ENCODE data around the gene MYO3A.
"Not testable (repeated sequence)": the region's sequence is repeated elsewhere in the genome, so short reads cannot be mapped to it uniquely, and the experiment has no call there.

Gene MYO3A

GRCh38 chr10:26081459-26081858 is 147.4 kb downstream of the MYO3A start:
- no peak for DNase-seq (ENCODE audit: low read depth)

- DNase-seq (ENCODE audit: low read depth) = no peak
Measured at GRCh38 chr10:26085549-26085948, 151.5 kb downstream of the MYO3A start.

GRCh38 chr10:26087666-26088065 is 153.6 kb downstream of the MYO3A start:
- no peak for DNase-seq (ENCODE audit: low read depth)

GRCh38 chr10:26090026-26090425 is 156.0 kb downstream of the MYO3A start:
- DNase-seq (ENCODE audit: low read depth) = no peak

GRCh38 chr10:26090762-26091161 is 156.7 kb downstream of the MYO3A start:
- DNase-seq (ENCODE audit: low read depth) = no peak

GRCh38 chr10:26093229-26093628 is 159.2 kb downstream of the MYO3A start:
- DNase-seq (ENCODE audit: low read depth) = no peak

GRCh38 chr10:26095781-26096180 is 161.8 kb downstream of the MYO3A start:
- DNase-seq (ENCODE audit: low read depth) = no peak

- not testable (repeated sequence) for DNase-seq (ENCODE audit: low read depth)
Measured at GRCh38 chr10:26097549-26097948, 163.5 kb downstream of the MYO3A start.

GRCh38 chr10:26112532-26112931 is 178.5 kb downstream of the MYO3A start:
- DNase-seq (ENCODE audit: low read depth) = no peak

- DNase-seq (ENCODE audit: low read depth) = no peak
Measured at GRCh38 chr10:26138613-26139012, 204.6 kb downstream of the MYO3A start.

GRCh38 chr10:26156019-26156418 is 222.0 kb downstream of the MYO3A start:
- no peak for DNase-seq (ENCODE audit: low read depth)

- no peak for DNase-seq (ENCODE audit: low read depth)
Measured at GRCh38 chr10:26157734-26158133, 223.7 kb downstream of the MYO3A start.

- no peak for DNase-seq (ENCODE audit: low read depth)
Measured at GRCh38 chr10:26169466-26169865, 235.4 kb downstream of the MYO3A start.

GRCh38 chr10:26172131-26172530 is 238.1 kb downstream of the MYO3A start:
- no peak for DNase-seq (ENCODE audit: low read depth)

- no peak for DNase-seq (ENCODE audit: low read depth)
Measured at GRCh38 chr10:26173837-26174236, 239.8 kb downstream of the MYO3A start.

- no peak for DNase-seq (ENCODE audit: low read depth)
Measured at GRCh38 chr10:26177341-26177740, 243.3 kb downstream of the MYO3A start.

GRCh38 chr10:26194275-26194674 is 260.2 kb downstream of the MYO3A start:
- no peak for DNase-seq (ENCODE audit: low read depth)

GRCh38 chr10:26197248-26197647 is 263.2 kb downstream of the MYO3A start:
- no peak for DNase-seq (ENCODE audit: low read depth)

GRCh38 chr10:26198119-26198518 is 264.1 kb downstream of the MYO3A start:
- DNase-seq (ENCODE audit: low read depth) = no peak

GRCh38 chr10:26199841-26200240 is 265.8 kb downstream of the MYO3A start:
- no peak for DNase-seq (ENCODE audit: low read depth)

GRCh38 chr10:26205223-26205622 is 271.2 kb downstream of the MYO3A start:
- DNase-seq (ENCODE audit: low read depth) = no peak

GRCh38 chr10:26211781-26212444 is 277.9 kb downstream of the MYO3A start:
- no peak for DNase-seq (ENCODE audit: low read depth)

GRCh38 chr10:26212511-26212910 is 278.5 kb downstream of the MYO3A start:
- no peak for DNase-seq (ENCODE audit: low read depth)

GRCh38 chr10:26213157-26213800 is 279.2 kb downstream of the MYO3A start:
- no peak for DNase-seq (ENCODE audit: low read depth)
